DMS 273 (cell line): ENCODE data around the gene CRB3.
"Not testable (repeated sequence)": the region's sequence is repeated elsewhere in the genome, so short reads cannot be mapped to it uniquely, and the experiment has no call there.

Source experiments
- DNase-seq: peaks from one replicate; lab custom pipeline; 2025; ENCODE audit not compliant: unreplicated experiment; lab: John Stamatoyannopoulos, UW

CRB3 gene

GRCh38 chr19:6490134-6490533, 26.1 kb downstream of the CRB3 start:
- no peak for DNase-seq

GRCh38 chr19:6491802-6492592, 27.9 kb downstream of the CRB3 start:
- no peak for DNase-seq

- DNase-seq = no peak
These were observed 30.5 kb downstream of the CRB3 start for GRCh38 chr19:6494438-6495036.

GRCh38 chr19:6495947-6496346, 31.9 kb downstream of the CRB3 start:
- DNase-seq = no peak

- DNase-seq = no peak
These were observed 34.4 kb downstream of the CRB3 start for GRCh38 chr19:6498294-6499036.

GRCh38 chr19:6499052-6499790, 35.1 kb downstream of the CRB3 start:
- no peak for DNase-seq

GRCh38 chr19:6500837-6501739, 37.0 kb downstream of the CRB3 start:
- DNase-seq = no peak

- peak; percentile 44 for DNase-seq
These were observed 37.9 kb downstream of the CRB3 start, which contains the start of gene TUBB4A for GRCh38 chr19:6501740-6502648. Gene TUBB4A, minus strand, starts transcription at chr19:6502309. Its CDS starts 97 bp downstream, at chr19:6502212.

- DNase-seq = no peak
These were observed 39.5 kb downstream of the CRB3 start for GRCh38 chr19:6503407-6504201.

GRCh38 chr19:6508028-6508771, 44.1 kb downstream of the CRB3 start:
- not testable (repeated sequence) for DNase-seq

- DNase-seq = no peak
These were observed 45.3 kb downstream of the CRB3 start for GRCh38 chr19:6509118-6509971.

GRCh38 chr19:6510618-6511017, 46.5 kb downstream of the CRB3 start:
- no peak for DNase-seq

GRCh38 chr19:6514089-6514488, 50.0 kb downstream of the CRB3 start:
- DNase-seq = no peak

- DNase-seq = no peak
These were observed 51.0 kb downstream of the CRB3 start for GRCh38 chr19:6514926-6515544.

GRCh38 chr19:6516018-6516658, 52.1 kb downstream of the CRB3 start:
- peak; percentile 90 for DNase-seq
